ENCODE measurements around the gene NHSL2.

DNA sequence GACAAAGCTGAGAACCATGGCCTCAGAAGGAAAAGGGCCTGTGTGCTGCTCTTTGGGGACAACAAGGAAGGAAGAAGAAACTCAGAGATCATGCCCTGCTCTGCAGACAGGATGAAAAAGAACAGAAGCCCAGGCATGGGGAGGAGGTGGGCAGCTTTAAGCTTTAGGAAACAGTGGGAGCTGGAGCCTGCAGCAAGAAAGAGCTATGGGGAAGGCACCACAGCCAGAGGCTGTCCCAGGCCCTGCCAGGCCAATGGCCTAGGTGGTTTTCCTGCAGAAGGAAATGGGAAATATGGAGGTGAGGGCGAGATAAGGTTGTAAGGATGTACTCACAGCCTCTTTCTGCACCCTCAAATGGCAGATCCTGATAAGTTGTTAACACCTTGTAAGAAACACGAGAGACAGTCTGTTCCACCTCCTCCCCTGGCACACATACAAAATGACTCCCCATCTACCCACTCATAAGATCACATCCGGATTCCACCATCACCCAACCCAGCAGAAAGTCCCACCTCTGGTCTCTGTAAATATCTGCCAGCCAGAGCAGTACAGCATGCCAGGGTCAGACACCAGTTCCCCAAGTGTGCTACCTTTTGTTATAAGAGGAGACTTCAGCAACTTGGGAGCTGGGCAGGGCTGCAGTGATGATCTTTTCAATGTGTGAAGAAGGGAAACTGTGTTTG lies 115.8 kb downstream of the NHSL2 start:
- TF ChIP-seq, protein P1, sequence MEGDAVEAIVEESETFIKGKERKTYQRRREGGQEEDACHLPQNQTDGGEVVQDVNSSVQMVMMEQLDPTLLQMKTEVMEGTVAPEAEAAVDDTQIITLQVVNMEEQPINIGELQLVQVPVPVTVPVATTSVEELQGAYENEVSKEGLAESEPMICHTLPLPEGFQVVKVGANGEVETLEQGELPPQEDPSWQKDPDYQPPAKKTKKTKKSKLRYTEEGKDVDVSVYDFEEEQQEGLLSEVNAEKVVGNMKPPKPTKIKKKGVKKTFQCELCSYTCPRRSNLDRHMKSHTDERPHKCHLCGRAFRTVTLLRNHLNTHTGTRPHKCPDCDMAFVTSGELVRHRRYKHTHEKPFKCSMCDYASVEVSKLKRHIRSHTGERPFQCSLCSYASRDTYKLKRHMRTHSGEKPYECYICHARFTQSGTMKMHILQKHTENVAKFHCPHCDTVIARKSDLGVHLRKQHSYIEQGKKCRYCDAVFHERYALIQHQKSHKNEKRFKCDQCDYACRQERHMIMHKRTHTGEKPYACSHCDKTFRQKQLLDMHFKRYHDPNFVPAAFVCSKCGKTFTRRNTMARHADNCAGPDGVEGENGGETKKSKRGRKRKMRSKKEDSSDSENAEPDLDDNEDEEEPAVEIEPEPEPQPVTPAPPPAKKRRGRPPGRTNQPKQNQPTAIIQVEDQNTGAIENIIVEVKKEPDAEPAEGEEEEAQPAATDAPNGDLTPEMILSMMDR (IDR thresholded peaks at IDR 0.05): no peak
- no peak for TF ChIP-seq SIN3A (IDR thresholded peaks at IDR 0.05; ENCODE audit: borderline replicate concordance, insufficient read depth, low read depth, low read length)
- TF ChIP-seq, protein P2, sequence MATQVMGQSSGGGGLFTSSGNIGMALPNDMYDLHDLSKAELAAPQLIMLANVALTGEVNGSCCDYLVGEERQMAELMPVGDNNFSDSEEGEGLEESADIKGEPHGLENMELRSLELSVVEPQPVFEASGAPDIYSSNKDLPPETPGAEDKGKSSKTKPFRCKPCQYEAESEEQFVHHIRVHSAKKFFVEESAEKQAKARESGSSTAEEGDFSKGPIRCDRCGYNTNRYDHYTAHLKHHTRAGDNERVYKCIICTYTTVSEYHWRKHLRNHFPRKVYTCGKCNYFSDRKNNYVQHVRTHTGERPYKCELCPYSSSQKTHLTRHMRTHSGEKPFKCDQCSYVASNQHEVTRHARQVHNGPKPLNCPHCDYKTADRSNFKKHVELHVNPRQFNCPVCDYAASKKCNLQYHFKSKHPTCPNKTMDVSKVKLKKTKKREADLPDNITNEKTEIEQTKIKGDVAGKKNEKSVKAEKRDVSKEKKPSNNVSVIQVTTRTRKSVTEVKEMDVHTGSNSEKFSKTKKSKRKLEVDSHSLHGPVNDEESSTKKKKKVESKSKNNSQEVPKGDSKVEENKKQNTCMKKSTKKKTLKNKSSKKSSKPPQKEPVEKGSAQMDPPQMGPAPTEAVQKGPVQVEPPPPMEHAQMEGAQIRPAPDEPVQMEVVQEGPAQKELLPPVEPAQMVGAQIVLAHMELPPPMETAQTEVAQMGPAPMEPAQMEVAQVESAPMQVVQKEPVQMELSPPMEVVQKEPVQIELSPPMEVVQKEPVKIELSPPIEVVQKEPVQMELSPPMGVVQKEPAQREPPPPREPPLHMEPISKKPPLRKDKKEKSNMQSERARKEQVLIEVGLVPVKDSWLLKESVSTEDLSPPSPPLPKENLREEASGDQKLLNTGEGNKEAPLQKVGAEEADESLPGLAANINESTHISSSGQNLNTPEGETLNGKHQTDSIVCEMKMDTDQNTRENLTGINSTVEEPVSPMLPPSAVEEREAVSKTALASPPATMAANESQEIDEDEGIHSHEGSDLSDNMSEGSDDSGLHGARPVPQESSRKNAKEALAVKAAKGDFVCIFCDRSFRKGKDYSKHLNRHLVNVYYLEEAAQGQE (IDR thresholded peaks at IDR 0.05; ENCODE audit: insufficient read depth in 1 of 2, low read depth in 2 of 2, low read length in 1 of 2): no peak
- TF ChIP-seq POLR2AphosphoS5 (IDR thresholded peaks at IDR 0.05; ENCODE audit: low read depth, low read length): no peak
- no peak for TF ChIP-seq TCF7L2 (IDR thresholded peaks at IDR 0.05; ENCODE audit: low read depth, low read length)

Measured in Panc1 (cell line).